Sigmoid colon (tissue), 4 donors: ENCODE measurements around the gene BPIFA2.

Experiments
- CTCF ChIP-seq, 4 experiments: fragments of 450-650 bp in 3 of 4; fragments of 200-600 bp in 1 of 4; IDR thresholded peaks; one replicate each; pipeline ENCODE4 v1.5.1; 2016 to 2019; ENCODE audit warnings: antibody characterized with exemption in 4 of 4, mild to moderate bottlenecking in 3 of 4, moderate library complexity in 2 of 4
- EP300 ChIP-seq, 4 donors: sonication (generic); formaldehyde crosslinking; IDR thresholded peaks; one replicate each; pipeline ENCODE4 v1.6.1; 2017; ENCODE audit warnings: antibody characterized with exemption in 4 of 4
- POLR2A ChIP-seq, 2 donors: fragments of 450-650 bp; IDR thresholded peaks; one replicate each; pipeline ENCODE4 v1.6.1; 2016; ENCODE audit warnings: antibody characterized with exemption in 2 of 2, mild to moderate bottlenecking in 2 of 2, moderate library complexity in 2 of 2

GRCh38 chr20:33162313-33162712 is 5.6 kb upstream of the BPIFA2 start:
- TF ChIP-seq CTCF (IDR thresholded peaks at IDR 0.05) = no peak
- TF ChIP-seq POLR2A (IDR thresholded peaks at IDR 0.05) = no peak
- TF ChIP-seq EP300 (IDR thresholded peaks at IDR 0.05) = no peak
